Astrocyte (in vitro differentiated cells and primary cell): ENCODE data around the gene ENPEP. TPM values are rescaled to one million over a fixed set of nuclear protein-coding genes. Genes with fewer than 3 reads are reported as not detected.

Experiments used
- DNase-seq: peaks from one replicate; pipeline ENCODE4 v3.0.0-alpha.2; 2010; ENCODE audit warnings: low read depth
- FAIRE-seq: peaks from 2 replicates; lab custom pipeline; 2011; peaks lifted over from hg19 to GRCh38; lab: Jason Lieb, UNC
- H2AFZ ChIP-seq: 2 replicates; pipeline ENCODE4 v1.6.0; 2012; ENCODE audit warnings: low read depth, low read length, inconsistent platforms
- H3K27ac ChIP-seq: 2 replicates; pipeline ENCODE4 v1.5.1; 2011; ENCODE audit warnings: low read depth, low read length, inconsistent platforms
- H3K27me3 ChIP-seq: 2 replicates; pipeline ENCODE4 v1.6.0; 2011; ENCODE audit warnings: low read length, inconsistent platforms; ENCODE audit not compliant: insufficient read depth
- H3K36me3 ChIP-seq: 2 replicates; pipeline ENCODE4 v1.5.1; 2011; ENCODE audit warnings: low read length, inconsistent platforms; ENCODE audit not compliant: insufficient read depth
- H3K4me1 ChIP-seq: 2 replicates; pipeline ENCODE4 v1.5.1; 2011; ENCODE audit warnings: low read length, inconsistent platforms; ENCODE audit not compliant: insufficient read depth
- H3K4me2 ChIP-seq: 2 replicates; pipeline ENCODE4 v1.6.0; 2012; ENCODE audit warnings: low read length, inconsistent platforms
- H3K4me3 ChIP-seq: 2 replicates; pipeline ENCODE4 v1.5.1; 2011; ENCODE audit warnings: low read depth, mild to moderate bottlenecking, low read length, inconsistent platforms; ENCODE audit not compliant: insufficient read depth
- H3K79me2 ChIP-seq: 2 replicates; pipeline ENCODE4 v1.6.0; 2012; ENCODE audit warnings: mild to moderate bottlenecking, low read length, inconsistent platforms; ENCODE audit not compliant: insufficient read depth
- H3K9ac ChIP-seq: 2 replicates; pipeline ENCODE4 v1.6.0; 2012; ENCODE audit warnings: mild to moderate bottlenecking, low read length, inconsistent platforms
- H3K9me3 ChIP-seq: 2 replicates; pipeline ENCODE4 v1.5.1; 2012; ENCODE audit warnings: low read depth, mild to moderate bottlenecking, low read length, inconsistent platforms; ENCODE audit not compliant: insufficient read depth
- H4K20me1 ChIP-seq: 2 replicates; pipeline ENCODE4 v1.6.0; 2012; ENCODE audit warnings: low read length, inconsistent platforms; ENCODE audit not compliant: insufficient read depth
- H3K27ac Mint-ChIP-seq: one replicate; pipeline ENCODE4 v1.8.0; 2021; ENCODE audit warnings: mild to moderate bottlenecking, mixed read lengths; ENCODE audit not compliant: unreplicated experiment
- H3K27me3 Mint-ChIP-seq: one replicate; pipeline ENCODE4 v1.8.0; 2021; ENCODE audit warnings: low read depth, mixed read lengths; ENCODE audit not compliant: unreplicated experiment
- H3K36me3 Mint-ChIP-seq: one replicate; pipeline ENCODE4 v1.8.0; 2021; ENCODE audit warnings: low read depth, mixed read lengths; ENCODE audit not compliant: unreplicated experiment
- H3K4me1 Mint-ChIP-seq: one replicate; pipeline ENCODE4 v1.8.0; 2021; ENCODE audit warnings: low read depth, mixed read lengths; ENCODE audit not compliant: unreplicated experiment
- H3K4me3 Mint-ChIP-seq: one replicate; pipeline ENCODE4 v1.8.0; 2021; ENCODE audit warnings: mild to moderate bottlenecking, moderate library complexity, mixed read lengths; ENCODE audit not compliant: unreplicated experiment
- H3K9me3 Mint-ChIP-seq: one replicate; pipeline ENCODE4 v1.8.0; 2021; ENCODE audit warnings: mild to moderate bottlenecking, mixed read lengths; ENCODE audit not compliant: unreplicated experiment
- EZH2 ChIP-seq: IDR thresholded peaks from 2 replicates; pipeline ENCODE4 v1.6.1; 2012; ENCODE audit warnings: mild to moderate bottlenecking, low read length, inconsistent platforms; ENCODE audit not compliant: insufficient read depth
- total RNA-seq: library from RNA; stranded (reverse); gene quantifications from 2 replicates; pipeline ENCODE4 v1.2.1, GENCODE V29; 2021
- TF ChIP-seq, protein P1 (sequence below): IDR thresholded peaks from 2 replicates; pipeline ENCODE4 v1.5.1; 2011; ENCODE audit warnings: low read depth, mild to moderate bottlenecking, inconsistent platforms, low read length, moderate library complexity; ENCODE audit not compliant: insufficient read depth

Gene ENPEP
- total RNA-seq, 1 donor from 2014 or later = 1.7 TPM

DNA sequence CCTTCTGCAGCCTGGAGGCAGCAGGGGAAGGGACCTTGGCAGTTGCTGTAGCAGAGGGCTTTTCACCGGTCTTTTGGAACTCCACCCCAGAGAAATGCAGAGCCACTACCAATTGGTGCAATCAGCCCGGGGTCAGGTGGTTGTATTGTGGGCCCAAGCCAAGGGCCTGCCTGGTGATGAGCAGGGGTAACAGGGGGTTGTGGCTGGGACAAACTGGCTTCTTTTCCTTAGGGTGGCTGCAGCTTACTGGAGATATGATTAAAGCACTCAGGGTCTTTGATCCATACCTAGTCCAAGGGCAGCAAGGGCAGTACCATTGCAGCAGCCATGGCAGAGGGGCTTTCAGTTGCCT is 28.1 kb downstream of the ENPEP start:
- no peaks in the 10 kb centered on the region for H3K36me3 ChIP-seq
- peaks cover 1% of the 10 kb centered on the region for H3K36me3 Mint-ChIP-seq
- no peak overlapping the region for H2AFZ ChIP-seq
- FAIRE-seq = no peak
- H3K4me3 Mint-ChIP-seq = no peak overlapping the region
- no peak overlapping the region for H3K4me3 ChIP-seq
- H3K27me3 Mint-ChIP-seq = no peaks in the 10 kb centered on the region
- H3K4me2 ChIP-seq = no peak overlapping the region
- no peak overlapping the region for H3K9ac ChIP-seq
- no peaks in the 10 kb centered on the region for H3K27me3 ChIP-seq
- H3K4me1 Mint-ChIP-seq = peaks cover 13% of the 10 kb centered on the region
- no peaks in the 10 kb centered on the region for H3K9me3 ChIP-seq
- H3K9me3 Mint-ChIP-seq = peaks cover 6% of the 10 kb centered on the region
- H3K4me1 ChIP-seq = no peaks in the 10 kb centered on the region
- no peak overlapping the region for H3K27ac ChIP-seq
- no peak overlapping the region for H3K27ac Mint-ChIP-seq
- no peaks in the 10 kb centered on the region for H4K20me1 ChIP-seq
- no peaks in the 10 kb centered on the region for H3K79me2 ChIP-seq
- no peak for DNase-seq
- TF ChIP-seq EZH2 = no peak
- TF ChIP-seq, protein P1, sequence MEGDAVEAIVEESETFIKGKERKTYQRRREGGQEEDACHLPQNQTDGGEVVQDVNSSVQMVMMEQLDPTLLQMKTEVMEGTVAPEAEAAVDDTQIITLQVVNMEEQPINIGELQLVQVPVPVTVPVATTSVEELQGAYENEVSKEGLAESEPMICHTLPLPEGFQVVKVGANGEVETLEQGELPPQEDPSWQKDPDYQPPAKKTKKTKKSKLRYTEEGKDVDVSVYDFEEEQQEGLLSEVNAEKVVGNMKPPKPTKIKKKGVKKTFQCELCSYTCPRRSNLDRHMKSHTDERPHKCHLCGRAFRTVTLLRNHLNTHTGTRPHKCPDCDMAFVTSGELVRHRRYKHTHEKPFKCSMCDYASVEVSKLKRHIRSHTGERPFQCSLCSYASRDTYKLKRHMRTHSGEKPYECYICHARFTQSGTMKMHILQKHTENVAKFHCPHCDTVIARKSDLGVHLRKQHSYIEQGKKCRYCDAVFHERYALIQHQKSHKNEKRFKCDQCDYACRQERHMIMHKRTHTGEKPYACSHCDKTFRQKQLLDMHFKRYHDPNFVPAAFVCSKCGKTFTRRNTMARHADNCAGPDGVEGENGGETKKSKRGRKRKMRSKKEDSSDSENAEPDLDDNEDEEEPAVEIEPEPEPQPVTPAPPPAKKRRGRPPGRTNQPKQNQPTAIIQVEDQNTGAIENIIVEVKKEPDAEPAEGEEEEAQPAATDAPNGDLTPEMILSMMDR = no peak

DNA sequence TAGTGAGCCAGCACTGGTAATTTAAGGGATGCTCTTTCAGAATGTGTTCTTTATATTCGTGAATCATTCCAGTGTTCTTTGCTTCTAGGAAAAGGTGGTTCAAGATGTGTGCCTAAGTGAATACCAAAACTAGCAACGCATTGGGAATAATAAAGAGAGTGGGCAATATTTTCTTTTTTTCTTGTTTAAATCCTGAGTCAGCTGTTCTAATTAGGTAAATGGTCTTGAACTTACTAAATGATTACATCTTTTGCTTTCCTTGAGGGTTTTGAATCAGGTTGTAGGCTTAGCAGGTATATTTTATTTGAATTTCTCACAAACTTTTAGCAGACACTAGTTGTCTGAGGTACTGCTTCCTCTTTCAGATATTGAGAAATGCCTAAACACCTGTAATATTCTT is 29.5 kb downstream of the ENPEP start:
- Histone ChIP-seq H3K9me3 (no peaks in the 10 kb centered on the region), H2AFZ (no peak overlapping the region), H3K4me2 (no peak overlapping the region), H3K27ac (no peak overlapping the region), H3K36me3 (no peaks in the 10 kb centered on the region), H3K9ac (no peak overlapping the region), H4K20me1 (no peaks in the 10 kb centered on the region), H3K79me2 (no peaks in the 10 kb centered on the region), H3K4me3 (no peak overlapping the region), H3K27me3 (no peaks in the 10 kb centered on the region), H3K4me1 (no peaks in the 10 kb centered on the region)
- peaks cover 1% of the 10 kb centered on the region for H3K36me3 Mint-ChIP-seq
- TF ChIP-seq, protein P1 = no peak
- no peak for TF ChIP-seq EZH2
- no peak overlapping the region for H3K27ac Mint-ChIP-seq
- FAIRE-seq = no peak
- peaks cover 6% of the 10 kb centered on the region for H3K9me3 Mint-ChIP-seq
- no peak for DNase-seq
- peaks cover 13% of the 10 kb centered on the region for H3K4me1 Mint-ChIP-seq
- no peak overlapping the region for H3K4me3 Mint-ChIP-seq
- no peaks in the 10 kb centered on the region for H3K27me3 Mint-ChIP-seq

DNA sequence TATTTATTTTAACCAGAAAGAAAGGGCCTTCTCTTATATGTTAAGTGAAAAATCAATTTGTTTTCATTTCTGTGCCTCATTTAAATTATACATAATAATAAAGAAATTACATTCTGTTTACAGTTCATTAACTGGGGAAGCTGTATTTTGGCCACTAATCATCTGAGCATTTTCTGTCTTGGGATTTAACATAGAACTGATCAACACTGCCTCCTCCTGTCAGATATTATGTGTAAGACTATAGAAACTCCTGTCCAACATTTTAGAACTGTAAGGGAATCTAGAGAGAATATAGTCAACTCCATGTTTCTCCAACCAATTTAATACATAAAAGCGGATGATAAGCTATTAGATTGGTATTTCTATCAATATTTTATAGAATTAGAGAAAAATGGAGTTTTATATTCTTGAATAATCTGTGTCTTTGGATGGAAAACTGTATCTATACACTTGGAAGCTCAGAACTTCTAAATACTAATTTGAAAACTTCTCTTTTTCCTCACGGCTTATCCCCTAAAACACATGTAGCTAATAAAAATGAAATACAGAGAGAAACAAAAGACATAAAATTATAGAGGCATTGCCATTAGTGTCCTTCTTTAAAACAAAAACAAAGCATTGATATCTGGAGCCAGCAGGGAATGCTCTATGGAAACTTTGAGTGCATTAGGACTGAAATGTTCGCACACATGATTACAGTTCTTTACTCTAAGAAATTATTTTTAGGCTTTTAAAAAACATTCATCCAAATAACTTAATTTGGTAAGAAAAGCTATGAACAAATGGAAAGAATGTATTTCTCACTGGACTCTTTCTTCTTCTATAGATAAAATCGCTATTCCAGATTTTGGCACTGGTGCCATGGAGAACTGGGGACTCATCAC is 33.1 kb downstream of the ENPEP start:
- TF ChIP-seq, protein P1 = peak; percentile 45
- TF ChIP-seq EZH2 = no peak
- Mint-ChIP-seq H3K4me1 (no peaks in the 10 kb centered on the region), H3K36me3 (no peaks in the 10 kb centered on the region), H3K27ac (no peak overlapping the region), H3K4me3 (no peak overlapping the region), H3K27me3 (no peaks in the 10 kb centered on the region), H3K9me3 (no peaks in the 10 kb centered on the region)
- Histone ChIP-seq H4K20me1 (no peaks in the 10 kb centered on the region), H3K27ac (no peak overlapping the region), H3K4me2 (no peak overlapping the region), H3K4me3 (no peak overlapping the region), H3K4me1 (no peaks in the 10 kb centered on the region), H3K79me2 (no peaks in the 10 kb centered on the region), H3K9me3 (no peaks in the 10 kb centered on the region), H3K27me3 (no peaks in the 10 kb centered on the region), H2AFZ (no peak overlapping the region), H3K9ac (no peak overlapping the region), H3K36me3 (no peaks in the 10 kb centered on the region)
- no peak for FAIRE-seq
- no peak for DNase-seq
